WTC11 (cell line): ENCODE results near the gene KNDC1. TPM values are rescaled to one million over a fixed set of nuclear protein-coding genes. Genes with fewer than 3 reads are reported as not detected.

Experiments used
- ATAC-seq: fragments of 200-7000 bp; cut with Tn5 transposase; 2 replicates; pipeline ENCODE4 v1.10.0; 2021; ENCODE audit warnings: mild to moderate bottlenecking, moderate library complexity
- CTCF ChIA-PET: fragments of 300-600 bp; sonication (Branson Sonifier 250); formaldehyde crosslinking; loops from one replicate; lab custom pipeline; 2021; ENCODE audit warnings: antibody characterized with exemption; lab: Charles Lee
- POLR2A ChIA-PET: fragments of 350-600 bp; sonication (Branson Sonifier 250); formaldehyde crosslinking; loops from one replicate; lab custom pipeline; 2021; ENCODE audit warnings: antibody characterized with exemption; lab: Charles Lee
- DNase-seq: peaks from one replicate; pipeline ENCODE4 v3.0.0; 2021; ENCODE audit warnings: low spot score
- H3K27ac Mint-ChIP-seq: 2 replicates; pipeline ENCODE4 v1.8.0; 2021; ENCODE audit warnings: mixed read lengths
- H3K27me3 Mint-ChIP-seq: 2 replicates; pipeline ENCODE4 v1.8.0; 2021; ENCODE audit warnings: low read depth, mild to moderate bottlenecking, moderate library complexity, mixed read lengths
- H3K36me3 Mint-ChIP-seq: 2 replicates; pipeline ENCODE4 v1.8.0; 2021; ENCODE audit warnings: mixed read lengths
- H3K4me1 Mint-ChIP-seq: 2 replicates; pipeline ENCODE4 v1.8.0; 2022; ENCODE audit warnings: mixed read lengths
- H3K4me3 Mint-ChIP-seq: 2 replicates; pipeline ENCODE4 v1.8.0; 2021; ENCODE audit warnings: mild to moderate bottlenecking, moderate library complexity, mixed read lengths
- H3K9me3 Mint-ChIP-seq: 2 replicates; pipeline ENCODE4 v1.8.0; 2021; ENCODE audit warnings: mixed read lengths
- CBFB ChIP-seq: sonication (generic); formaldehyde crosslinking; IDR thresholded peaks from 2 replicates; pipeline ENCODE4 v1.8.1; 2022; ENCODE audit warnings: mild to moderate bottlenecking, low read depth, missing genetic modification reagents
- FOXJ3 ChIP-seq: sonication (generic); formaldehyde crosslinking; IDR thresholded peaks from 2 replicates; pipeline ENCODE4 v1.9.0; 2021; ENCODE audit warnings: missing genetic modification reagents, mild to moderate bottlenecking, borderline replicate concordance
- FOXP1 ChIP-seq: sonication (generic); formaldehyde crosslinking; IDR thresholded peaks from 2 replicates; pipeline ENCODE4 v1.8.0; 2022; ENCODE audit warnings: missing genetic modification reagents, mild to moderate bottlenecking, moderate library complexity, borderline replicate concordance
- JUN ChIP-seq: sonication (generic); formaldehyde crosslinking; IDR thresholded peaks from 2 replicates; pipeline ENCODE4 v1.8.0; 2023; ENCODE audit warnings: mild to moderate bottlenecking, missing genetic modification reagents
- MXD4 ChIP-seq: fragments of 250-450 bp; sonication (Bioruptor Pico); IDR thresholded peaks from 2 replicates; pipeline ENCODE4 v1.8.0; 2021; ENCODE audit warnings: mild to moderate bottlenecking, moderate library complexity, borderline replicate concordance
- NFE2L1 ChIP-seq: sonication (generic); formaldehyde crosslinking; IDR thresholded peaks from 2 replicates; pipeline ENCODE4 v1.8.1; 2023; ENCODE audit warnings: missing genetic modification reagents
- NFYB ChIP-seq: sonication (generic); formaldehyde crosslinking; conservative IDR thresholded peaks from 2 replicates; pipeline ENCODE4 v1.8.0; 2022; ENCODE audit warnings: low read depth, missing genetic modification reagents
- TCF7 ChIP-seq: sonication (generic); formaldehyde crosslinking; IDR thresholded peaks from 2 replicates; pipeline ENCODE4 v1.8.0; 2022; ENCODE audit warnings: mild to moderate bottlenecking, low read depth, missing genetic modification reagents, moderate library complexity
- ZNF121 ChIP-seq: sonication (generic); formaldehyde crosslinking; IDR thresholded peaks from 2 replicates; pipeline ENCODE4 v1.8.0; 2023; ENCODE audit warnings: missing genetic modification reagents
- ZNF219 ChIP-seq: sonication (generic); formaldehyde crosslinking; IDR thresholded peaks from 2 replicates; pipeline ENCODE4 v1.8.0; 2023; ENCODE audit warnings: missing genetic modification reagents, mild to moderate bottlenecking, borderline replicate concordance
- ZNF416 ChIP-seq: fragments of 250-450 bp; sonication (Bioruptor Pico); IDR thresholded peaks from 2 replicates; pipeline ENCODE4 v1.9.0; 2021; ENCODE audit warnings: mild to moderate bottlenecking, inconsistent platforms
- total RNA-seq: library from RNA; stranded (reverse); gene quantifications from 3 replicates; pipeline ENCODE4 v1.2.3, GENCODE V29; 2021
- TF ChIP-seq, protein P1 (sequence below): sonication (generic); formaldehyde crosslinking; IDR thresholded peaks from 2 replicates; pipeline ENCODE4 v1.8.0; 2022; ENCODE audit warnings: mild to moderate bottlenecking, missing genetic modification reagents
- TF ChIP-seq, protein P2 (sequence below): sonication (generic); formaldehyde crosslinking; IDR thresholded peaks from 2 replicates; pipeline ENCODE4 v1.8.0; 2023; ENCODE audit warnings: missing genetic modification reagents
- TF ChIP-seq, protein P3 (sequence below): sonication (generic); formaldehyde crosslinking; IDR thresholded peaks from 2 replicates; pipeline ENCODE4 v1.8.0; 2022; ENCODE audit warnings: mild to moderate bottlenecking, missing genetic modification reagents
- TF ChIP-seq, protein P4 (sequence below): fragments of 250-450 bp; sonication (Bioruptor Pico); IDR thresholded peaks from 2 replicates; pipeline ENCODE4 v1.9.0; 2021; ENCODE audit warnings: mild to moderate bottlenecking, borderline replicate concordance
- TF ChIP-seq, protein P5 (sequence below): sonication (generic); formaldehyde crosslinking; IDR thresholded peaks from 2 replicates; pipeline ENCODE4 v1.8.1; 2023; ENCODE audit warnings: mild to moderate bottlenecking, missing genetic modification reagents, moderate library complexity
- TF ChIP-seq, protein P6 (sequence below): sonication (generic); formaldehyde crosslinking; IDR thresholded peaks from 2 replicates; pipeline ENCODE4 v1.8.0; 2022; ENCODE audit warnings: missing genetic modification reagents
- TF ChIP-seq, protein P7 (sequence below): sonication (generic); formaldehyde crosslinking; IDR thresholded peaks from 2 replicates; pipeline ENCODE4 v1.8.1; 2023; ENCODE audit warnings: mild to moderate bottlenecking, missing genetic modification reagents, moderate library complexity

The KNDC1 gene
- total RNA-seq, 1 experiment from 2014 or later, result 26.6 TPM

DNA sequence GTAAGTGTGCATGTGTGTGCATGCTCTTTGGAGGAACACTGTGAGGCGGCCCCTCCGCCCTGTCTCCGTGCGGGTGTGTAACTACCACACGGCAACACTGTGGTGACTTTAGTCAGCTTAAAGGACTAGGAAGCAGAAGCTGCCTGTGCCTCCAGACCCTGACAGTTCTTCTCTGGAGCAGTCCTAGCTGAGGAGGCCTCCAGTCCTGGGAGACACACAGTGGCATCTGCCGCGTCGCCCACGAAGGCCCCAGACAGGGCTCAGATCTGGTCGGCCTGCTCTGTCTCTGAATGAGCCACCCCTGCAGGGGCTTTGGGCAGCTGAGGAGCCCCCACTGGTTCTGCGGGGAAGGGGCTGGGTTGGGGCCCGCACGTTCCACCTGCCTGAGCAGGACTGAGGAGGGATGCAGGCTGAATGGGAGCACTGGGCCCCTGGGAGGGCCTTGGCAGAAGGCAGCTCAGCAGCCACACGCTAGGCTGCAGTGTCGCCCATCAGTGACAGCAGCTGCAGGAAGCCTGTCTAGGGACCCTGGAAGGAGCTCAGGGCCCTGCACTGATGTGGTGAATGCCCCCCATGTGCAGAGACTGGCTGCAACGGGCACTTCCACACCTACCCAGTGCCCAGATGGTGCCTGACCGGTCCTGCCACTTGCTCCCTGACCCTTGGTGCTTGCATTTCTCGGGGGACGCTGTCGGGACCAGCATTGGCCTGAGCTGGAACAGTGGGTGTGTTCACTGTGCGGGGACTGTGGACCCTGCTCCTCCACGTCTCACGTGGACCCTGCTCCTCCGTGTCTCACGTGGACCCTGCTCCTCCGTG is 27.3 kb upstream of the KNDC1 start:
- Mint-ChIP-seq H3K27ac (no peak overlapping the region), H3K4me3 (no peak overlapping the region), H3K9me3 (no peaks in the 10 kb centered on the region), H3K27me3 (no peaks in the 10 kb centered on the region), H3K4me1 (no peaks in the 10 kb centered on the region), H3K36me3 (no peaks in the 10 kb centered on the region)
- CTCF ChIA-PET, result interaction anchor here (1.5 kb wide), 1 partner anchor 65 kb away, joined by 3 read pairs; no protein-coding TSS in a partner anchor
- no peak for ATAC-seq
- TF ChIP-seq, protein P1, sequence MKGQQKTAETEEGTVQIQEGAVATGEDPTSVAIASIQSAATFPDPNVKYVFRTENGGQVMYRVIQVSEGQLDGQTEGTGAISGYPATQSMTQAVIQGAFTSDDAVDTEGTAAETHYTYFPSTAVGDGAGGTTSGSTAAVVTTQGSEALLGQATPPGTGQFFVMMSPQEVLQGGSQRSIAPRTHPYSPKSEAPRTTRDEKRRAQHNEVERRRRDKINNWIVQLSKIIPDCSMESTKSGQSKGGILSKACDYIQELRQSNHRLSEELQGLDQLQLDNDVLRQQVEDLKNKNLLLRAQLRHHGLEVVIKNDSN (CRISPR knock-in tag), result no peak
- no peak for TF ChIP-seq ZNF416 (CRISPR knock-in tag)
- TF ChIP-seq, protein P2, sequence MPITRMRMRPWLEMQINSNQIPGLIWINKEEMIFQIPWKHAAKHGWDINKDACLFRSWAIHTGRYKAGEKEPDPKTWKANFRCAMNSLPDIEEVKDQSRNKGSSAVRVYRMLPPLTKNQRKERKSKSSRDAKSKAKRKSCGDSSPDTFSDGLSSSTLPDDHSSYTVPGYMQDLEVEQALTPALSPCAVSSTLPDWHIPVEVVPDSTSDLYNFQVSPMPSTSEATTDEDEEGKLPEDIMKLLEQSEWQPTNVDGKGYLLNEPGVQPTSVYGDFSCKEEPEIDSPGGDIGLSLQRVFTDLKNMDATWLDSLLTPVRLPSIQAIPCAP (CRISPR knock-in tag), result no peak
- no peak for TF ChIP-seq NFE2L1 (CRISPR knock-in tag)
- TF ChIP-seq, protein P3, sequence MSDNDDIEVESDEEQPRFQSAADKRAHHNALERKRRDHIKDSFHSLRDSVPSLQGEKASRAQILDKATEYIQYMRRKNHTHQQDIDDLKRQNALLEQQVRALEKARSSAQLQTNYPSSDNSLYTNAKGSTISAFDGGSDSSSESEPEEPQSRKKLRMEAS (CRISPR knock-in tag), result no peak
- TF ChIP-seq, protein P4, sequence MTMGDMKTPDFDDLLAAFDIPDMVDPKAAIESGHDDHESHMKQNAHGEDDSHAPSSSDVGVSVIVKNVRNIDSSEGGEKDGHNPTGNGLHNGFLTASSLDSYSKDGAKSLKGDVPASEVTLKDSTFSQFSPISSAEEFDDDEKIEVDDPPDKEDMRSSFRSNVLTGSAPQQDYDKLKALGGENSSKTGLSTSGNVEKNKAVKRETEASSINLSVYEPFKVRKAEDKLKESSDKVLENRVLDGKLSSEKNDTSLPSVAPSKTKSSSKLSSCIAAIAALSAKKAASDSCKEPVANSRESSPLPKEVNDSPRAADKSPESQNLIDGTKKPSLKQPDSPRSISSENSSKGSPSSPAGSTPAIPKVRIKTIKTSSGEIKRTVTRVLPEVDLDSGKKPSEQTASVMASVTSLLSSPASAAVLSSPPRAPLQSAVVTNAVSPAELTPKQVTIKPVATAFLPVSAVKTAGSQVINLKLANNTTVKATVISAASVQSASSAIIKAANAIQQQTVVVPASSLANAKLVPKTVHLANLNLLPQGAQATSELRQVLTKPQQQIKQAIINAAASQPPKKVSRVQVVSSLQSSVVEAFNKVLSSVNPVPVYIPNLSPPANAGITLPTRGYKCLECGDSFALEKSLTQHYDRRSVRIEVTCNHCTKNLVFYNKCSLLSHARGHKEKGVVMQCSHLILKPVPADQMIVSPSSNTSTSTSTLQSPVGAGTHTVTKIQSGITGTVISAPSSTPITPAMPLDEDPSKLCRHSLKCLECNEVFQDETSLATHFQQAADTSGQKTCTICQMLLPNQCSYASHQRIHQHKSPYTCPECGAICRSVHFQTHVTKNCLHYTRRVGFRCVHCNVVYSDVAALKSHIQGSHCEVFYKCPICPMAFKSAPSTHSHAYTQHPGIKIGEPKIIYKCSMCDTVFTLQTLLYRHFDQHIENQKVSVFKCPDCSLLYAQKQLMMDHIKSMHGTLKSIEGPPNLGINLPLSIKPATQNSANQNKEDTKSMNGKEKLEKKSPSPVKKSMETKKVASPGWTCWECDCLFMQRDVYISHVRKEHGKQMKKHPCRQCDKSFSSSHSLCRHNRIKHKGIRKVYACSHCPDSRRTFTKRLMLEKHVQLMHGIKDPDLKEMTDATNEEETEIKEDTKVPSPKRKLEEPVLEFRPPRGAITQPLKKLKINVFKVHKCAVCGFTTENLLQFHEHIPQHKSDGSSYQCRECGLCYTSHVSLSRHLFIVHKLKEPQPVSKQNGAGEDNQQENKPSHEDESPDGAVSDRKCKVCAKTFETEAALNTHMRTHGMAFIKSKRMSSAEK (CRISPR knock-in tag), result no peak
- TF ChIP-seq, protein P5, sequence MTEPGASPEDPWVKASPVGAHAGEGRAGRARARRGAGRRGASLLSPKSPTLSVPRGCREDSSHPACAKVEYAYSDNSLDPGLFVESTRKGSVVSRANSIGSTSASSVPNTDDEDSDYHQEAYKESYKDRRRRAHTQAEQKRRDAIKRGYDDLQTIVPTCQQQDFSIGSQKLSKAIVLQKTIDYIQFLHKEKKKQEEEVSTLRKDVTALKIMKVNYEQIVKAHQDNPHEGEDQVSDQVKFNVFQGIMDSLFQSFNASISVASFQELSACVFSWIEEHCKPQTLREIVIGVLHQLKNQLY (CRISPR knock-in tag), result no peak
- TF ChIP-seq TCF7 (CRISPR knock-in tag), result no peak
- no peak for TF ChIP-seq ZNF219 (CRISPR knock-in tag)
- TF ChIP-seq FOXJ3 (CRISPR knock-in tag), result no peak
- POLR2A ChIA-PET, result interaction anchor here (0.6 kb wide), 1 partner anchor 62 kb away, joined by 4 read pairs; no protein-coding TSS in a partner anchor
- DNase-seq, result no peak

DNA sequence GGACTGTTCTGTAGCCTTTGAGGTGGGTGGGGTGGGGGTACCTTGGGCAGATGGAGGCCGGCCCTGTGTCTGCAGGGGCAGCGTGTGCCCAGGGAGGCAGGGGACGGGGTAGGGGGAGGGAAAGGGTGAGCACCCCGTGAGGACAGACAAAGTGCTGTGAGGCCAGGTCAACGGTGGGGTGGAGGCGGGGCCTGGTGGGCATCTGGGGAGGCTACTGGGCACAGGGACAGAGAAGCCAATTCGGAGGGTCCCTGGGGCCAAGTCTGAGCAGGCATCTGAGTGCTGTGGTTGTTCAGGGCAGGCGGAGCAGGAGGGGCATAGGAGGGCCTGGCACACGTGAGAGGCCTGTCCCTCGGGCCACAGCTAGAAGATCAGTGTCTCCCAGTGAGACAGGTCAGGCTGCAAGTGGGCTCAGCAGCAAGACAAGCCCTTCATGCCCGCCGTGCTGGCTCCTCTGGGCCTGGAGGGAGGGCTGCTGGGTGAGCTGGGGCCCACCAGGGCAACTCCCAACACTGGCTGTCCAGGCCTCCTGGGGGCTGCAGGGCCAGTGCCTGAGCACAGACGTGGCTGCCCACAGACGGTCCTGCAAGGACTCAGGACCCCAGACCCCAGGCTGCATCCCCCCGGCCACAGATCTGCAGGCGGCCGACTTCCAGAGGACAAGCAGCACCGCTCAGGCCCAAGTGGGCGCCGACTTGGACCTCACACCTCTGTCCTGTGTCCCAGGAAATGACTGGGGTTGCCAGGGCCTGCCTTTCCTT is 26.4 kb upstream of the KNDC1 start:
- DNase-seq (no peak), ATAC-seq (no peak)
- Mint-ChIP-seq H3K27ac (no peak overlapping the region), H3K4me1 (no peaks in the 10 kb centered on the region), H3K27me3 (no peaks in the 10 kb centered on the region), H3K36me3 (no peaks in the 10 kb centered on the region), H3K9me3 (no peaks in the 10 kb centered on the region), H3K4me3 (no peak overlapping the region)
- POLR2A ChIA-PET, result interaction anchor here (0.6 kb wide), 1 partner anchor 63 kb away, joined by 4 read pairs; no protein-coding TSS in a partner anchor
- CTCF ChIA-PET, result interaction anchor here (1.5 kb wide), 1 partner anchor 64 kb away, joined by 3 read pairs; no protein-coding TSS in a partner anchor
- TF ChIP-seq MXD4 (CRISPR knock-in tag) (no peak), JUN (no peak), ZNF219 (CRISPR knock-in tag) (no peak), CBFB (CRISPR knock-in tag) (no peak), ZNF121 (CRISPR knock-in tag) (no peak), FOXP1 (CRISPR knock-in tag) (no peak), NFYB (no peak)
- TF ChIP-seq, protein P6, sequence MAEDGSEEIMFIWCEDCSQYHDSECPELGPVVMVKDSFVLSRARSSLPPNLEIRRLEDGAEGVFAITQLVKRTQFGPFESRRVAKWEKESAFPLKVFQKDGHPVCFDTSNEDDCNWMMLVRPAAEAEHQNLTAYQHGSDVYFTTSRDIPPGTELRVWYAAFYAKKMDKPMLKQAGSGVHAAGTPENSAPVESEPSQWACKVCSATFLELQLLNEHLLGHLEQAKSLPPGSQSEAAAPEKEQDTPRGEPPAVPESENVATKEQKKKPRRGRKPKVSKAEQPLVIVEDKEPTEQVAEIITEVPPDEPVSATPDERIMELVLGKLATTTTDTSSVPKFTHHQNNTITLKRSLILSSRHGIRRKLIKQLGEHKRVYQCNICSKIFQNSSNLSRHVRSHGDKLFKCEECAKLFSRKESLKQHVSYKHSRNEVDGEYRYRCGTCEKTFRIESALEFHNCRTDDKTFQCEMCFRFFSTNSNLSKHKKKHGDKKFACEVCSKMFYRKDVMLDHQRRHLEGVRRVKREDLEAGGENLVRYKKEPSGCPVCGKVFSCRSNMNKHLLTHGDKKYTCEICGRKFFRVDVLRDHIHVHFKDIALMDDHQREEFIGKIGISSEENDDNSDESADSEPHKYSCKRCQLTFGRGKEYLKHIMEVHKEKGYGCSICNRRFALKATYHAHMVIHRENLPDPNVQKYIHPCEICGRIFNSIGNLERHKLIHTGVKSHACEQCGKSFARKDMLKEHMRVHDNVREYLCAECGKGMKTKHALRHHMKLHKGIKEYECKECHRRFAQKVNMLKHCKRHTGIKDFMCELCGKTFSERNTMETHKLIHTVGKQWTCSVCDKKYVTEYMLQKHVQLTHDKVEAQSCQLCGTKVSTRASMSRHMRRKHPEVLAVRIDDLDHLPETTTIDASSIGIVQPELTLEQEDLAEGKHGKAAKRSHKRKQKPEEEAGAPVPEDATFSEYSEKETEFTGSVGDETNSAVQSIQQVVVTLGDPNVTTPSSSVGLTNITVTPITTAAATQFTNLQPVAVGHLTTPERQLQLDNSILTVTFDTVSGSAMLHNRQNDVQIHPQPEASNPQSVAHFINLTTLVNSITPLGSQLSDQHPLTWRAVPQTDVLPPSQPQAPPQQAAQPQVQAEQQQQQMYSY (CRISPR knock-in tag), result no peak
- TF ChIP-seq, protein P2 (CRISPR knock-in tag), result no peak
- TF ChIP-seq, protein P1 (CRISPR knock-in tag), result no peak
- TF ChIP-seq, protein P7, sequence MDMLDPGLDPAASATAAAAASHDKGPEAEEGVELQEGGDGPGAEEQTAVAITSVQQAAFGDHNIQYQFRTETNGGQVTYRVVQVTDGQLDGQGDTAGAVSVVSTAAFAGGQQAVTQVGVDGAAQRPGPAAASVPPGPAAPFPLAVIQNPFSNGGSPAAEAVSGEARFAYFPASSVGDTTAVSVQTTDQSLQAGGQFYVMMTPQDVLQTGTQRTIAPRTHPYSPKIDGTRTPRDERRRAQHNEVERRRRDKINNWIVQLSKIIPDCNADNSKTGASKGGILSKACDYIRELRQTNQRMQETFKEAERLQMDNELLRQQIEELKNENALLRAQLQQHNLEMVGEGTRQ (CRISPR knock-in tag), result no peak
